ENCODE data around the gene UBC. TPM values are rescaled to one million over a fixed set of nuclear protein-coding genes. Genes with fewer than 3 reads are reported as not detected.

Gene UBC
- total and polyA plus RNA-seq, 2 experiments from 2014 or later = 1,267 to 1,410 TPM

DNA sequence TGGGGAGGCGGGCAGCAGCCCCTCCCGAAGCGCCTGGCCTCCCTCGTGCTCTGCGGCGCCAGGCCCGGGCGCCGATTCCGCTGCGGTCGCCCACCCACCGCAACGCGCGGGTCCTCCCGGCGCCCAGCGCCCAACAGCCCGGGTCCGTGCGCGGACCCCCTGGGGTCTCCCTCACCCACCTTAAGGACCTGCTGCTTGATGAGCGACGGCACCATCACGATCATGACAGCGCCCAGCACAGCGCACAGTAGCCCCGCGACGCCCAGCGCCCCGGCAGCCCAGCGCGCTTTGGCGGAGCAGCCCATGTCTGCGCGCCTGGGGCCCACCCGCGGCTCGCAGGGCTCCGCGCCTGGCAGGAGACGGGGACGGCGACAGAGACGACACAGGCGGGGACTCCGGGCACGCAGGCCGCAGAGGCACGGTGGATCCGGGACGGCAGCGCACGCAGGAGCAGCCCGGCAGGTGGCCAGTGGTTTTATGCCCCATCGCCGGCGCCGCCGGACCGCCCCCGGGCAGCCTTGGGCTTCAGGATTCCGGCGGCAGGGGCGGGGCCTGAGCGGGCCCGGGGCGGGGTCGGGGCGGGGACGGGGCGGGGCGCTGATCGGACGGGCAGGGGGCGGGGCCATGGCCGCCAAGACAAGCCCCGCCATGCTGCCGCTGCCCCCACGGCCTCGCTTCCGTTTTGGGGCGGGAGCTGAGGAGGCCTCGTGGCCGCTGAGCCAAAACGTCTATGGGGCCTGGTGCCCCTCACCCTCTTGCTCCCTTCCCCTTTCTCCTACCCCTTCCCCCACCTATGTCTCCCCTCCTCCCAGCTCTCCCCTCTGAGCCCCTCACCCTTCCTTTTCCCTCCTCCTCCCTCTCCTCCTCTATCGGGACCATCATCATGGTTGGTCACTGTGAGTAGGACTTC, 50.8 kb downstream of the UBC start, which contains the start of gene SCARB1:
Gene SCARB1 (minus strand): TSS at position 449 of the 910 bp plus-strand sequence. CDS start 144 bp downstream, at position 305.
- Histone ChIP-seq H3K9me2 (replicated peaks; ENCODE audit: insufficient read depth) (no peaks in the 10 kb centered on the region), H3K4me2 (peak within 1 kb of the TSS; percentile 85), H3K79me2 (peaks cover 35% of the 10 kb centered on the region), H3K27me3 (no peaks in the 10 kb centered on the region), H3K27ac (peak within 1 kb of the TSS; percentile 70), H4K20me1 (ENCODE audit: insufficient read depth, poor library complexity, severe bottlenecking) (no peaks in the 10 kb centered on the region), H3K9me3 (ENCODE audit: low read depth) (no peaks in the 10 kb centered on the region), H3K4me1 (ENCODE audit: insufficient read depth) (peaks cover 12% of the 10 kb centered on the region), H3K4me3 (peak within 1 kb of the TSS; percentile 89), H2AFZ (peak within 1 kb of the TSS; percentile 85), H3K36me3 (replicated peaks; ENCODE audit: insufficient read depth, low read depth) (no peaks in the 10 kb centered on the region)
- WGBS (ENCODE audit: low lambda C conversion rate, missing lambda C conversion rate) = under 1% methylated on average over 66 of the region's 89 CpGs
- DNase-seq (ENCODE audit: low spot score) = peak; percentile 95
- TF ChIP-seq CTCF (IDR thresholded peaks at IDR 0.05; ENCODE audit: poor library complexity) (no peak), EZH2phosphoT487 (IDR thresholded peaks at IDR 0.05; ENCODE audit: low read depth, severe bottlenecking, unreplicated experiment) (no peak), EZH2 (IDR thresholded peaks at IDR 0.05; ENCODE audit: borderline replicate concordance) (no peak)

DNA sequence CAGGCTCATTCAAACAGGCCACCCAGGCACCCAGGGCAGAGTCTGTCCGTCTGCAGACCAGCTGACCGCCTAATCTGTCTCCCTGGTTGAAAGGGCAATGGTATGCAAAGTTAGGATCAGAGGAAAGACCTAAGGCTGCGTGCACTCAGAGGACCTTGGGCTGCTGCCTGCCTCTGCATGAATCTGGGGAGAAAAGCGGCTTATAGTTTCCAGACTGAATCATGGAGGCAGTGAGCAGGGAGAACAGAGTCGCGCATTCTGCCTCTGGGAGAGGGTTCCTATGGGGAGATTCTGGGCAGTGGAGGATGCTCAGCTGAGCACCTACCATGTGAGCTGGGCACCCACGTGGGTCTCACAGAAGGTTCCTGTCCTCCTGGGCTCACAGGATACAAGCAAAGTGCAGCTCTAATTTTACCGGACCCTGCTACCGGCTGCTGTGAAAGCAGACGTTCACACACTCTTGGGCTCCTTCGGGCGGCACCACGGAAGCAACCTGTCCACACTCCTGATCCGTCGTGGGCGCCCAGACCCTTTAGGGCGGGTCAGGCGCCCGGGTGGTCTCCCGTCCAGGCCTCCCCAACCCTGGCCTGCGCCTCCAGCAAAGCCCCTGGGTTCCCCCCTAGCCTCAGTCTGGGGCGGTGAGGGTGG, 51.6 kb downstream of the UBC start:
- 18% methylated on average over 21 of the region's 22 CpGs for WGBS (ENCODE audit: low lambda C conversion rate, missing lambda C conversion rate)
- peak; percentile 54 for DNase-seq (ENCODE audit: low spot score)
- Histone ChIP-seq H3K9me3 (ENCODE audit: low read depth) (no peaks in the 10 kb centered on the region), H3K4me2 (peak overlapping the region; percentile 85), H4K20me1 (ENCODE audit: insufficient read depth, poor library complexity, severe bottlenecking) (no peaks in the 10 kb centered on the region), H3K4me1 (ENCODE audit: insufficient read depth) (peaks cover 12% of the 10 kb centered on the region), H3K79me2 (peaks cover 39% of the 10 kb centered on the region), H3K27ac (peak overlapping the region; percentile 70), H3K4me3 (peak overlapping the region; percentile 89), H2AFZ (peak overlapping the region; percentile 85), H3K36me3 (replicated peaks; ENCODE audit: insufficient read depth, low read depth) (no peaks in the 10 kb centered on the region), H3K27me3 (no peaks in the 10 kb centered on the region), H3K9me2 (replicated peaks; ENCODE audit: insufficient read depth) (no peaks in the 10 kb centered on the region)
- no peak for TF ChIP-seq CTCF (IDR thresholded peaks at IDR 0.05; ENCODE audit: poor library complexity)
- no peak for TF ChIP-seq EZH2 (IDR thresholded peaks at IDR 0.05; ENCODE audit: borderline replicate concordance)
- no peak for TF ChIP-seq EZH2phosphoT487 (IDR thresholded peaks at IDR 0.05; ENCODE audit: low read depth, severe bottlenecking, unreplicated experiment)

DNA sequence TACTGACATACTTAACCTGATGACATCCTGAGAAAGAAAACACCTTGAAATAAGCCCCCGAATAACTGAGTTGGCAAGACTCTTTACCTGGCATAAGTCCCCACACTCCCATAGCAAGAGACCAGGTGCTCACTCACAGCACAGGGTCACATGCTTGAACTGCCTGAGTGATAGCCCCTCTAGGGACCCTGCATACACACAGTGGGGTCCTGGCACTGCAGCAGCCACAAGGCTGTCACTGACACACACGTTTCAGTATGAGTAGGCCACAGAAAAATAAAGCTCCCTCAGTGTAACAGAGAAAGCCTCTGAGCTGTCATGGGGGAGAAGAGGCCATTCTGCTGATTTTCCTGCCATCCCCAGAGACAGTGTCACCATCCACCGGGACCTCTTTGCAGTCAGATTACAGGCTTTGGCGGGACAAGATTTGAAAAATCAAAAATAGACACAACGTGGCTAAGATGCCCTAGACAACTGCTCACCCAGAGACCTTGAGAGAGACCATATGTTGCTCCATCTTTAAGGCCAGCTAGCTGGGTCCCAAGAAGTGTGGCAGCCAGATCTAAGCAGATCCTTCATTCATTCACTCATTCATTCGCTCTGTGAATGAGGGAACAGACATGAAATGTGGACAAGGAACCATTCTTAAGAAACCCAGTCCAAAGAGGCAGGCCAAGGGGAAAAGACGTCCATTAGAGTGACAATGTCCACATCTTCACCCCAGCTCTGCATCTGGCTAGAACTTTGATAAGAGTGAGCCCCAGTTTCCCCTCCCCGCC, 52.4 kb downstream of the UBC start:
- Histone ChIP-seq H3K79me2 (peaks cover 46% of the 10 kb centered on the region), H3K9me2 (replicated peaks; ENCODE audit: insufficient read depth) (no peaks in the 10 kb centered on the region), H3K4me3 (no peak overlapping the region), H3K27ac (no peak overlapping the region), H3K36me3 (replicated peaks; ENCODE audit: insufficient read depth, low read depth) (no peaks in the 10 kb centered on the region), H3K27me3 (no peaks in the 10 kb centered on the region), H4K20me1 (ENCODE audit: insufficient read depth, poor library complexity, severe bottlenecking) (no peaks in the 10 kb centered on the region), H2AFZ (no peak overlapping the region), H3K4me1 (ENCODE audit: insufficient read depth) (peaks cover 12% of the 10 kb centered on the region), H3K9me3 (ENCODE audit: low read depth) (no peaks in the 10 kb centered on the region), H3K4me2 (peak overlapping the region; percentile 85)
- 90% methylated on average over 8 of the region's 8 CpGs for WGBS (ENCODE audit: low lambda C conversion rate, missing lambda C conversion rate)
- DNase-seq (ENCODE audit: low spot score) = no peak
- no peak for TF ChIP-seq EZH2phosphoT487 (IDR thresholded peaks at IDR 0.05; ENCODE audit: low read depth, severe bottlenecking, unreplicated experiment)
- no peak for TF ChIP-seq CTCF (IDR thresholded peaks at IDR 0.05; ENCODE audit: poor library complexity)
- TF ChIP-seq EZH2 (IDR thresholded peaks at IDR 0.05; ENCODE audit: borderline replicate concordance) = no peak

Small RNA genes lying within 50 kb of the gene (microRNA-seq; reads per million reads assigned to microRNA genes)
- gene MIR5188 = not detected

Small RNA genes lying within 50 kb of the gene (small RNA-seq; reads per million reads assigned to genes)
- gene MIR5188 = not detected
- not detected for gene RNU6-927P

Other genes starting within 250 kb of the UBC start
- gene SCARB1, start 50.8 kb downstream of the UBC start, total RNA-seq = 50.4 and 51.5 TPM in 2 replicates
- 68.1 and 90.0 TPM in 2 replicates for gene SCARB1, start 50.8 kb downstream of the UBC start, polyA plus RNA-seq
- gene DHX37, start 74.5 kb upstream of the UBC start, total RNA-seq = 7.0 and 7.3 TPM in 2 replicates
- 6.1 and 7.2 TPM in 2 replicates for gene DHX37, start 74.5 kb upstream of the UBC start, polyA plus RNA-seq
- gene BRI3BP, start 79.0 kb upstream of the UBC start, total RNA-seq = 14.1 and 14.6 TPM in 2 replicates
- 4.3 and 6.1 TPM in 2 replicates for gene BRI3BP, start 79.0 kb upstream of the UBC start, polyA plus RNA-seq
- 20.6 and 24.2 TPM in 2 replicates for gene AACS, start 150.8 kb upstream of the UBC start, total RNA-seq
- gene AACS, start 150.8 kb upstream of the UBC start, polyA plus RNA-seq = 33.2 and 34.0 TPM in 2 replicates

Data from hepatocyte (in vitro differentiated cells).